ENCODE results near the gene SLC39A11. TPM values are rescaled to one million over a fixed set of nuclear protein-coding genes. Genes with fewer than 3 reads are reported as not detected.
A peak's percentile ranks its signal among the peaks of the same experiment; 100 is the strongest.

Gene SLC39A11
- total RNA-seq, 1 experiment from 2014 or later = 46.4 TPM

DNA sequence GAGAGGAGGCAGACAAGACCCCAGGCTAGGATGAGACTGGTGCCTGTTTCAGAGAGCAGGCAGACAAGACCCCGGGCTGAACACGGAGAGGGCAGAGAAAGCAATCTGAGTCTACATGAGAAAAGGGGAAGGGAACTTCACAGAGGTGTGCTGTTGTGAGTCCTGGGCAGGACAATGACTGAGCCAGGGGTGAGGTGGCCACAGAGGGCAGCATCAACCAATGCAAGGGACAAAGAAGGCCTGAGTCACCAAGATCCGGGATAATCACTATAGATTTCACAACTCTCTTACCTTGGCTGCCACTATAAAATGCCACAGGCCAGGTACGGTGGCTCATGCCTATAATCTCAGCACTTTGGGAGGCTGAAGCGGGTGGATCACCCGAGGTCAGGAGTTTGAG lies 89.0 kb downstream of the SLC39A11 start:
- no TSS peak for BruUV-seq (replicated peaks)
- POLR2A ChIA-PET = no interaction called here
- ATAC-seq (peak; percentile 91), DNase-seq (ENCODE audit: low read depth, low spot score) (peak; percentile 67)
- CTCF ChIA-PET = no interaction called here
- Histone ChIP-seq H2AFZ (ENCODE audit: low read depth, low read length, poor library complexity, severe bottlenecking) (no peak overlapping the region), H3K9ac (ENCODE audit: low read length) (no peak overlapping the region), H3K9me2 (ENCODE audit: insufficient read depth) (no peaks in the 10 kb centered on the region), H3K4me3 (replicated peaks in 1 of 2; ENCODE audit: low read depth in 1 of 2, low read length in 2 of 2) (no peak overlapping the region), H3K9me3 (ENCODE audit: control insufficient read depth in 1 of 2, insufficient read depth in 1 of 2, low read depth in 1 of 2, low read length in 2 of 2) (no peaks in the 10 kb centered on the region), H4K20me1 (ENCODE audit: insufficient read depth) (no peaks in the 10 kb centered on the region), H3K4me1 (ENCODE audit: control insufficient read depth in 1 of 2, insufficient read depth in 2 of 2, low read length in 2 of 2) (peaks cover 4 to 9% of the 10 kb centered on the region in 2 experiments; a peak in 3 of 4 replicates), H3K27me3 (ENCODE audit: insufficient read depth, low read length) (no peaks in the 10 kb centered on the region), H3K4me2 (ENCODE audit: low read length) (peak overlapping the region; percentile 29), H3K36me3 (ENCODE audit: control insufficient read depth in 1 of 2, insufficient read depth in 2 of 2, low read length in 2 of 2) (no peaks in the 10 kb centered on the region), H3K27ac (ENCODE audit: low read depth, low read length) (no peak overlapping the region; the same call in 1 of the 2 replicates), H3K79me2 (ENCODE audit: insufficient read depth, low read length) (no peaks in the 10 kb centered on the region)
- RAD21 ChIA-PET (ENCODE audit: low non-redundant PET in 1 of 2, low total read pairs in 2 of 2, uncharacterized antibody in 2 of 2, unreplicated experiment in 2 of 2) = interaction anchor here in 1 of 2 experiments (0.6 kb wide), 1 partner anchor 150 kb away, joined by 4 read pairs; no protein-coding TSS in a partner anchor
- intact Hi-C loops (cut with micrococcal nuclease) = no loop called here
- TF ChIP-seq, protein P1, sequence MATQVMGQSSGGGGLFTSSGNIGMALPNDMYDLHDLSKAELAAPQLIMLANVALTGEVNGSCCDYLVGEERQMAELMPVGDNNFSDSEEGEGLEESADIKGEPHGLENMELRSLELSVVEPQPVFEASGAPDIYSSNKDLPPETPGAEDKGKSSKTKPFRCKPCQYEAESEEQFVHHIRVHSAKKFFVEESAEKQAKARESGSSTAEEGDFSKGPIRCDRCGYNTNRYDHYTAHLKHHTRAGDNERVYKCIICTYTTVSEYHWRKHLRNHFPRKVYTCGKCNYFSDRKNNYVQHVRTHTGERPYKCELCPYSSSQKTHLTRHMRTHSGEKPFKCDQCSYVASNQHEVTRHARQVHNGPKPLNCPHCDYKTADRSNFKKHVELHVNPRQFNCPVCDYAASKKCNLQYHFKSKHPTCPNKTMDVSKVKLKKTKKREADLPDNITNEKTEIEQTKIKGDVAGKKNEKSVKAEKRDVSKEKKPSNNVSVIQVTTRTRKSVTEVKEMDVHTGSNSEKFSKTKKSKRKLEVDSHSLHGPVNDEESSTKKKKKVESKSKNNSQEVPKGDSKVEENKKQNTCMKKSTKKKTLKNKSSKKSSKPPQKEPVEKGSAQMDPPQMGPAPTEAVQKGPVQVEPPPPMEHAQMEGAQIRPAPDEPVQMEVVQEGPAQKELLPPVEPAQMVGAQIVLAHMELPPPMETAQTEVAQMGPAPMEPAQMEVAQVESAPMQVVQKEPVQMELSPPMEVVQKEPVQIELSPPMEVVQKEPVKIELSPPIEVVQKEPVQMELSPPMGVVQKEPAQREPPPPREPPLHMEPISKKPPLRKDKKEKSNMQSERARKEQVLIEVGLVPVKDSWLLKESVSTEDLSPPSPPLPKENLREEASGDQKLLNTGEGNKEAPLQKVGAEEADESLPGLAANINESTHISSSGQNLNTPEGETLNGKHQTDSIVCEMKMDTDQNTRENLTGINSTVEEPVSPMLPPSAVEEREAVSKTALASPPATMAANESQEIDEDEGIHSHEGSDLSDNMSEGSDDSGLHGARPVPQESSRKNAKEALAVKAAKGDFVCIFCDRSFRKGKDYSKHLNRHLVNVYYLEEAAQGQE (IDR thresholded peaks at IDR 0.05; ENCODE audit: low read depth) = no peak
- TF ChIP-seq SIN3A (IDR thresholded peaks at IDR 0.05; ENCODE audit: low read depth) (no peak), EZH2phosphoT487 (IDR thresholded peaks at IDR 0.05; ENCODE audit: borderline replicate concordance) (no peak), POLR2AphosphoS5 (IDR thresholded peaks at IDR 0.05; ENCODE audit: low read depth, low read length) (peak; percentile 17; the same call in 1 of the 2 replicates), CEBPB (IDR thresholded peaks at IDR 0.05; ENCODE audit: low read depth) (peak; percentile 96), ELF1 (IDR thresholded peaks at IDR 0.05; ENCODE audit: borderline replicate concordance, low read depth) (no peak), CBX3 (IDR thresholded peaks at IDR 0.05; ENCODE audit: low read depth) (peak; percentile 41; the same call in 1 of the 2 replicates), FOSL1 (IDR thresholded peaks at IDR 0.05; ENCODE audit: low read depth) (no peak; the same call in 1 of the 2 replicates), EZH2 (IDR thresholded peaks at IDR 0.05) (no peak), TCF7L2 (IDR thresholded peaks at IDR 0.05; ENCODE audit: borderline replicate concordance, extremely low read depth, insufficient read depth, insufficient read length) (no peak), YY1 (IDR thresholded peaks at IDR 0.05; ENCODE audit: extremely low read depth, insufficient replicate concordance, low read depth, low read length) (no peak), ZNF274 (IDR thresholded peaks at IDR 0.05; ENCODE audit: low read depth, low read length) (no peak), EGR1 (IDR thresholded peaks at IDR 0.05; ENCODE audit: low read depth) (no peak), ZFX (IDR thresholded peaks at IDR 0.05) (no peak), SRF (IDR thresholded peaks at IDR 0.05; ENCODE audit: low read depth) (no peak), RAD21 (IDR thresholded peaks at IDR 0.05; ENCODE audit: low read depth) (peak; percentile 70), POLR2A (IDR thresholded peaks at IDR 0.05; ENCODE audit: borderline replicate concordance, extremely low read depth, insufficient read depth, insufficient read length) (no peak)
- TF ChIP-seq, protein P2, sequence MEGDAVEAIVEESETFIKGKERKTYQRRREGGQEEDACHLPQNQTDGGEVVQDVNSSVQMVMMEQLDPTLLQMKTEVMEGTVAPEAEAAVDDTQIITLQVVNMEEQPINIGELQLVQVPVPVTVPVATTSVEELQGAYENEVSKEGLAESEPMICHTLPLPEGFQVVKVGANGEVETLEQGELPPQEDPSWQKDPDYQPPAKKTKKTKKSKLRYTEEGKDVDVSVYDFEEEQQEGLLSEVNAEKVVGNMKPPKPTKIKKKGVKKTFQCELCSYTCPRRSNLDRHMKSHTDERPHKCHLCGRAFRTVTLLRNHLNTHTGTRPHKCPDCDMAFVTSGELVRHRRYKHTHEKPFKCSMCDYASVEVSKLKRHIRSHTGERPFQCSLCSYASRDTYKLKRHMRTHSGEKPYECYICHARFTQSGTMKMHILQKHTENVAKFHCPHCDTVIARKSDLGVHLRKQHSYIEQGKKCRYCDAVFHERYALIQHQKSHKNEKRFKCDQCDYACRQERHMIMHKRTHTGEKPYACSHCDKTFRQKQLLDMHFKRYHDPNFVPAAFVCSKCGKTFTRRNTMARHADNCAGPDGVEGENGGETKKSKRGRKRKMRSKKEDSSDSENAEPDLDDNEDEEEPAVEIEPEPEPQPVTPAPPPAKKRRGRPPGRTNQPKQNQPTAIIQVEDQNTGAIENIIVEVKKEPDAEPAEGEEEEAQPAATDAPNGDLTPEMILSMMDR (IDR thresholded peaks at IDR 0.05 in 2 of 3, conservative IDR thresholded peaks at IDR 0.05 in 1 of 3; ENCODE audit: borderline replicate concordance in 1 of 3, insufficient read depth in 1 of 3, low read depth in 2 of 3, low read length in 2 of 3) = peak in 2 of 3 experiments; percentile 7 to 38; a peak in 3 of 6 replicates
- TF ChIP-seq, protein P3, sequence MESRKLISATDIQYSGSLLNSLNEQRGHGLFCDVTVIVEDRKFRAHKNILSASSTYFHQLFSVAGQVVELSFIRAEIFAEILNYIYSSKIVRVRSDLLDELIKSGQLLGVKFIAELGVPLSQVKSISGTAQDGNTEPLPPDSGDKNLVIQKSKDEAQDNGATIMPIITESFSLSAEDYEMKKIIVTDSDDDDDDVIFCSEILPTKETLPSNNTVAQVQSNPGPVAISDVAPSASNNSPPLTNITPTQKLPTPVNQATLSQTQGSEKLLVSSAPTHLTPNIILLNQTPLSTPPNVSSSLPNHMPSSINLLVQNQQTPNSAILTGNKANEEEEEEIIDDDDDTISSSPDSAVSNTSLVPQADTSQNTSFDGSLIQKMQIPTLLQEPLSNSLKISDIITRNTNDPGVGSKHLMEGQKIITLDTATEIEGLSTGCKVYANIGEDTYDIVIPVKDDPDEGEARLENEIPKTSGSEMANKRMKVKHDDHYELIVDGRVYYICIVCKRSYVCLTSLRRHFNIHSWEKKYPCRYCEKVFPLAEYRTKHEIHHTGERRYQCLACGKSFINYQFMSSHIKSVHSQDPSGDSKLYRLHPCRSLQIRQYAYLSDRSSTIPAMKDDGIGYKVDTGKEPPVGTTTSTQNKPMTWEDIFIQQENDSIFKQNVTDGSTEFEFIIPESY (IDR thresholded peaks at IDR 0.05; ENCODE audit: extremely low read depth, insufficient replicate concordance, low read length) = no peak
- TF ChIP-seq, protein P4, sequence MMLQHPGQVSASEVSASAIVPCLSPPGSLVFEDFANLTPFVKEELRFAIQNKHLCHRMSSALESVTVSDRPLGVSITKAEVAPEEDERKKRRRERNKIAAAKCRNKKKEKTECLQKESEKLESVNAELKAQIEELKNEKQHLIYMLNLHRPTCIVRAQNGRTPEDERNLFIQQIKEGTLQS (IDR thresholded peaks at IDR 0.05) = no peak
- TF ChIP-seq, protein P5, sequence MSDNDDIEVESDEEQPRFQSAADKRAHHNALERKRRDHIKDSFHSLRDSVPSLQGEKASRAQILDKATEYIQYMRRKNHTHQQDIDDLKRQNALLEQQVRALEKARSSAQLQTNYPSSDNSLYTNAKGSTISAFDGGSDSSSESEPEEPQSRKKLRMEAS (IDR thresholded peaks at IDR 0.05) = no peak
